Upper lobe of left lung (tissue), 4 donors: Measurements from ENCODE around the gene CDK11B.
"Not testable (repeated sequence)": the region's sequence is repeated elsewhere in the genome, so short reads cannot be mapped to it uniquely, and the experiment has no call there.

Experiments
- CTCF ChIP-seq, 6 experiments: fragments of 450-650 bp in 4 of 6; fragments of 200-600 bp in 2 of 6; sonication (generic) in 2 of 6; IDR thresholded peaks; one replicate each; pipeline ENCODE4 v1.5.1; 2016 to 2019; ENCODE audit warnings: antibody characterized with exemption in 6 of 6
- EP300 ChIP-seq, 4 donors: sonication (generic); formaldehyde crosslinking; IDR thresholded peaks; one replicate each; pipeline ENCODE4 v1.5.1; 2017; ENCODE audit warnings: antibody characterized with exemption in 4 of 4, control low read depth in 2 of 4
- POLR2A ChIP-seq, 4 donors: fragments of 450-650 bp; IDR thresholded peaks; one replicate each; pipeline ENCODE4 v1.5.1; 2016 to 2017; ENCODE audit warnings: antibody characterized with exemption in 4 of 4, mild to moderate bottlenecking in 2 of 4
- POLR2AphosphoS5 ChIP-seq, 2 donors: sonication (generic); formaldehyde crosslinking; IDR thresholded peaks; one replicate each; pipeline ENCODE4 v1.5.1; 2017; ENCODE audit warnings: antibody characterized with exemption in 2 of 2

GRCh38 chr1:1674806-1675205 lies 16.0 kb upstream of the CDK11B start:
- TF ChIP-seq CTCF, POLR2AphosphoS5, POLR2A, EP300 (IDR thresholded peaks at IDR 0.05): not testable (repeated sequence)
